Smooth muscle cell of the pulmonary artery (primary cell): ENCODE data around the gene SLC29A4. TPM values are rescaled to one million over a fixed set of nuclear protein-coding genes. Genes with fewer than 3 reads are reported as not detected.

Experiments
- total RNA-seq: library from RNA; depleted of rRNA; stranded (reverse); fragments of >200 nt; gene quantifications from 2 replicates; pipeline ENCODE4 v1.2.3, GENCODE V29; 2014

The SLC29A4 gene
- 6.0 and 6.5 TPM in 2 replicates for total RNA-seq

GRCh38 chr7:5282543-5283316 is at the start of gene SLC29A4:
Gene SLC29A4, plus strand, starts transcription at chr7:5282943. Its CDS starts 4,874 bp downstream, at chr7:5287817.

Other genes starting within 250 kb of the SLC29A4 start
- gene RBAK, start 237.1 kb upstream of the SLC29A4 start, total RNA-seq: 10.4 and 11.6 TPM in 2 replicates
- 68.7 and 69.1 TPM in 2 replicates for gene WIPI2, start 92.7 kb upstream of the SLC29A4 start, total RNA-seq
- gene TNRC18, start 140.9 kb downstream of the SLC29A4 start, total RNA-seq: 41.3 and 60.2 TPM in 2 replicates
- gene FBXL18, start 230.9 kb downstream of the SLC29A4 start, total RNA-seq: 7.9 and 11.1 TPM in 2 replicates
- gene ACTB, start 247.7 kb downstream of the SLC29A4 start, total RNA-seq: 4,120 and 6,528 TPM in 2 replicates